Caco-2 (cell line): Measurements from ENCODE around the gene TNFAIP8L2. TPM values are rescaled to one million over a fixed set of nuclear protein-coding genes. Genes with fewer than 3 reads are reported as not detected.

Source experiments
- Bru-seq: library from RNA; stranded (reverse); fragments of 400-500 nt; gene quantifications from one replicate; lab custom pipeline; 2021; lab: Mats Ljungman, UMichigan
- BruChase-seq, 2 experiments: library from RNA; stranded (reverse); fragments of 400-500 nt; gene quantifications; one replicate each; lab custom pipeline; 2021; lab: Mats Ljungman, UMichigan
- BruUV-seq: library from RNA; stranded (reverse); fragments of 400-500 nt; replicated peaks from 2 replicates; lab custom pipeline; 2021; lab: Mats Ljungman, UMichigan
- CTCF ChIA-PET: fragments of 300-600 bp; sonication (Branson Sonifier 250); formaldehyde crosslinking; loops from one replicate; lab custom pipeline; 2022; ENCODE audit warnings: antibody characterized with exemption; lab: Charles Lee
- POLR2A ChIA-PET: fragments of 300-600 bp; sonication (Branson Sonifier 250); formaldehyde crosslinking; loops from one replicate; lab custom pipeline; 2022; ENCODE audit warnings: antibody characterized with exemption; lab: Charles Lee
- DNase-seq, 2 experiments: peaks; one replicate each; pipeline versions ENCODE4 v3.0.0 to v3.0.0-alpha.2; 2020 to 2022
- H3K27me3 ChIP-seq: replicated peaks from 2 replicates; pipeline ENCODE4 v1.6.0; 2011; ENCODE audit warnings: low read length; ENCODE audit not compliant: control insufficient read depth, insufficient read depth
- H3K36me3 ChIP-seq: 2 replicates; pipeline ENCODE4 v1.5.1; 2011; ENCODE audit warnings: low read length; ENCODE audit not compliant: control insufficient read depth, insufficient read depth
- H3K4me1 ChIP-seq: fragments of 250-450 bp; sonication (Bioruptor Pico); 2 replicates; pipeline ENCODE4 v1.5.1; 2020; ENCODE audit warnings: mild to moderate bottlenecking
- H3K4me3 ChIP-seq: 2 replicates; pipeline ENCODE4 v1.5.1; 2011; ENCODE audit warnings: low read depth, mild to moderate bottlenecking, control low read depth, low read length
- H3K9me3 ChIP-seq: fragments of 250-450 bp; sonication (Bioruptor Pico); 2 replicates; pipeline ENCODE4 v1.5.1; 2020; ENCODE audit warnings: mild to moderate bottlenecking, moderate library complexity
- H3K27ac Mint-ChIP-seq: one replicate; pipeline ENCODE4 v1.8.0; 2022; ENCODE audit warnings: mixed read lengths; ENCODE audit not compliant: unreplicated experiment
- H3K27me3 Mint-ChIP-seq: one replicate; pipeline ENCODE4 v1.8.0; 2022; ENCODE audit warnings: mixed read lengths; ENCODE audit not compliant: insufficient read depth, unreplicated experiment
- H3K36me3 Mint-ChIP-seq: one replicate; pipeline ENCODE4 v1.8.0; 2022; ENCODE audit warnings: mild to moderate bottlenecking, mixed read lengths; ENCODE audit not compliant: insufficient read depth, unreplicated experiment
- H3K4me1 Mint-ChIP-seq: one replicate; pipeline ENCODE4 v1.8.0; 2022; ENCODE audit warnings: low read depth, mixed read lengths; ENCODE audit not compliant: unreplicated experiment
- H3K4me3 Mint-ChIP-seq: one replicate; pipeline ENCODE4 v1.8.0; 2022; ENCODE audit warnings: mild to moderate bottlenecking, moderate library complexity, mixed read lengths; ENCODE audit not compliant: unreplicated experiment
- H3K9me3 Mint-ChIP-seq: one replicate; pipeline ENCODE4 v1.8.0; 2022; ENCODE audit warnings: mixed read lengths; ENCODE audit not compliant: unreplicated experiment
- intact Hi-C: fragments of 100-400 bp; cut with micrococcal nuclease; formaldehyde crosslinking; loops from one replicate; pipeline ENCODE4 v1.10.0; 2022; ENCODE audit not compliant: unreplicated experiment
- long read RNA-seq: library from polyadenylated mRNA; stranded (forward); transcript quantifications from one replicate; pipeline ENCODE4 v2.0.0, GENCODE V29; 2022
- total RNA-seq: library from RNA; stranded (reverse); gene quantifications from 2 replicates; pipeline ENCODE4 v1.2.3, GENCODE V29; 2022
- TF ChIP-seq, protein P1 (sequence below), 2 experiments: fragments of 200-600 bp in 1 of 2; IDR thresholded peaks; 1 replicate in 1 of 2; 2 replicates in 1 of 2; pipeline versions ENCODE4 v1.5.1 to v1.8.0; 2011 to 2022; ENCODE audit warnings: antibody characterized with exemption in 1 of 2, control low read depth in 1 of 2, inconsistent platforms in 1 of 2, low read depth in 1 of 2, low read length in 1 of 2, mild to moderate bottlenecking in 1 of 2, moderate library complexity in 1 of 2; ENCODE audit not compliant: insufficient read depth in 1 of 2, severe bottlenecking in 1 of 2, unreplicated experiment in 1 of 2

The TNFAIP8L2 gene
- not detected in 2 replicates for total RNA-seq
- not detected for Bru-seq, nascent RNA
- BruChase-seq, experiment 1, labeled RNA remaining after a 2-hour chase, result not detected
- BruChase-seq, experiment 2, labeled RNA remaining after a 6-hour chase, result not detected
- long read RNA-seq, result 0 reads

DNA sequence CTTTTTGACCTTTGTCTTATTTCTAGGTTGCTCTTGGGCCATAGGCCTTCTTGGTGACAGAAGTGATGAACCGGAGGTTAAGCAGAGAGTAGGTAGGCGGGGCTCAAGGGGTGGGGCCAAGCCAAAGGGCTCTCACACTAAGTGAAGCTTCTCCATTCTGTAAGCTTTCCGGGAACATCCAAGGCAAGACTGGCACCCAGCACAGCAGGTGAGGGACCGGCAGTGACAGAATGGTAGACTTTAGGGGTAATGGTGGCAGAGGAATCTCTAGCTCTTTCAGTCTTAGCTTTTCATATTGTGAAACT lies at the start of gene TNFAIP8L2:
TSS of gene TNFAIP8L2 (plus strand) at position 135 of the 305 bp plus-strand sequence. CDS start 2,049 bp downstream, outside the sequence.
- Histone ChIP-seq H3K36me3 (no peaks in the 10 kb centered on the region), H3K9me3 (no peaks in the 10 kb centered on the region), H3K4me3 (no peak within 1 kb of the TSS), H3K27me3 (no peaks in the 10 kb centered on the region), H3K4me1 (0 out of 2 replicates have a peak, but pooled peaks cover 5% of the 10 kb centered on the region)
- no peak within 1 kb of the TSS for H3K27ac Mint-ChIP-seq
- TF ChIP-seq, protein P1, sequence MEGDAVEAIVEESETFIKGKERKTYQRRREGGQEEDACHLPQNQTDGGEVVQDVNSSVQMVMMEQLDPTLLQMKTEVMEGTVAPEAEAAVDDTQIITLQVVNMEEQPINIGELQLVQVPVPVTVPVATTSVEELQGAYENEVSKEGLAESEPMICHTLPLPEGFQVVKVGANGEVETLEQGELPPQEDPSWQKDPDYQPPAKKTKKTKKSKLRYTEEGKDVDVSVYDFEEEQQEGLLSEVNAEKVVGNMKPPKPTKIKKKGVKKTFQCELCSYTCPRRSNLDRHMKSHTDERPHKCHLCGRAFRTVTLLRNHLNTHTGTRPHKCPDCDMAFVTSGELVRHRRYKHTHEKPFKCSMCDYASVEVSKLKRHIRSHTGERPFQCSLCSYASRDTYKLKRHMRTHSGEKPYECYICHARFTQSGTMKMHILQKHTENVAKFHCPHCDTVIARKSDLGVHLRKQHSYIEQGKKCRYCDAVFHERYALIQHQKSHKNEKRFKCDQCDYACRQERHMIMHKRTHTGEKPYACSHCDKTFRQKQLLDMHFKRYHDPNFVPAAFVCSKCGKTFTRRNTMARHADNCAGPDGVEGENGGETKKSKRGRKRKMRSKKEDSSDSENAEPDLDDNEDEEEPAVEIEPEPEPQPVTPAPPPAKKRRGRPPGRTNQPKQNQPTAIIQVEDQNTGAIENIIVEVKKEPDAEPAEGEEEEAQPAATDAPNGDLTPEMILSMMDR (IDR thresholded peaks at IDR 0.05; ENCODE audit: insufficient read depth in 1 of 2, low read depth in 1 of 2, low read length in 1 of 2, severe bottlenecking in 1 of 2, unreplicated experiment in 1 of 2), result no peak
- ChIA-PET CTCF (interaction anchor here (0.5 to 6.9 kb wide), 7 partner anchors 28 to 85 kb away, joined by 3 to 69 read pairs (median 3); no protein-coding TSS in a partner anchor), POLR2A (no interaction called here)
- no peaks in the 10 kb centered on the region for H3K27me3 Mint-ChIP-seq
- no peaks in the 10 kb centered on the region for H3K4me1 Mint-ChIP-seq
- no peaks in the 10 kb centered on the region for H3K9me3 Mint-ChIP-seq
- BruUV-seq, result no TSS peak
- intact Hi-C loops, result loop anchor here (1.0 to 5.0 kb wide), 2 partner anchors 57 to 134 kb away; no protein-coding TSS in a partner anchor
- no peak within 1 kb of the TSS for H3K4me3 Mint-ChIP-seq
- DNase-seq, result no peak
- no peaks in the 10 kb centered on the region for H3K36me3 Mint-ChIP-seq

DNA sequence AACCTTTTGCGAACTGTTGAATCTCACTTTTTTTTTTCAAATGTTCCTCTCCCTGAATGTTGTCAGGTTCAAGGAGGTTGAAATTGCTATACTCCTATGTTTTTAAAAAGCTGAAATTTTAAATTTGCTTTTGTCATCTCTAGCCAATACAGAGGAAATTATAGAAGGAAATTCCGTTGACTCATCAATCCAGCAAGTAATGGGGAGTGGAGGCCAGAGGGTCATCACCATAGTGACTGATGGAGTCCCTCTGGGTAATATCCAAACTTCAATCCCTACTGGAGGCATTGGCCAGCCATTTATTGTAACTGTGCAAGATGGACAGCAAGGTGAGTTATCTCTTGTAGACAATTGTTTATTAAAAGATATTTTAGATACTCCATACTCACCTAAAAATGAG lies 49.6 kb upstream of the TNFAIP8L2 start:
- H3K4me3 Mint-ChIP-seq, result no peak overlapping the region
- no peaks in the 10 kb centered on the region for H3K36me3 Mint-ChIP-seq
- TF ChIP-seq, protein P1 (IDR thresholded peaks at IDR 0.05; ENCODE audit: insufficient read depth in 1 of 2, low read depth in 1 of 2, low read length in 1 of 2, severe bottlenecking in 1 of 2, unreplicated experiment in 1 of 2), result no peak
- no peaks in the 10 kb centered on the region for H3K4me1 Mint-ChIP-seq
- ChIA-PET POLR2A (no interaction called here), CTCF (no interaction called here)
- Histone ChIP-seq H3K4me1 (no peaks in the 10 kb centered on the region), H3K9me3 (no peaks in the 10 kb centered on the region), H3K4me3 (no peak overlapping the region), H3K27me3 (no peaks in the 10 kb centered on the region), H3K36me3 (no peaks in the 10 kb centered on the region)
- intact Hi-C loops, result no loop called here
- no peaks in the 10 kb centered on the region for H3K27me3 Mint-ChIP-seq
- no peaks in the 10 kb centered on the region for H3K9me3 Mint-ChIP-seq
- no peak for DNase-seq
- H3K27ac Mint-ChIP-seq, result no peak overlapping the region
- no TSS peak for BruUV-seq

- Mint-ChIP-seq H3K4me1 (no peaks in the 10 kb centered on the region), H3K27ac (no peak overlapping the region), H3K36me3 (no peaks in the 10 kb centered on the region), H3K9me3 (no peaks in the 10 kb centered on the region), H3K27me3 (no peaks in the 10 kb centered on the region), H3K4me3 (no peak overlapping the region)
- intact Hi-C loops, result no loop called here
- no peak for DNase-seq
- Histone ChIP-seq H3K27me3 (no peaks in the 10 kb centered on the region), H3K4me1 (no peaks in the 10 kb centered on the region), H3K9me3 (no peaks in the 10 kb centered on the region), H3K4me3 (no peak overlapping the region), H3K36me3 (no peaks in the 10 kb centered on the region)
- ChIA-PET CTCF (no interaction called here), POLR2A (no interaction called here)
- BruUV-seq, result no TSS peak
- TF ChIP-seq, protein P1 (IDR thresholded peaks at IDR 0.05; ENCODE audit: insufficient read depth in 1 of 2, low read depth in 1 of 2, low read length in 1 of 2, severe bottlenecking in 1 of 2, unreplicated experiment in 1 of 2), result no peak
Measured at GRCh38 chr1:151108331-151108730, 48.1 kb upstream of the TNFAIP8L2 start.
